ENCODE results near the gene EDIL3. TPM values are rescaled to one million over a fixed set of nuclear protein-coding genes. Genes with fewer than 3 reads are reported as not detected.

EDIL3 gene
- total RNA-seq, 4 donors from 2014 or later, result 0.20 to 1.5 (median 0.75) TPM

DNA sequence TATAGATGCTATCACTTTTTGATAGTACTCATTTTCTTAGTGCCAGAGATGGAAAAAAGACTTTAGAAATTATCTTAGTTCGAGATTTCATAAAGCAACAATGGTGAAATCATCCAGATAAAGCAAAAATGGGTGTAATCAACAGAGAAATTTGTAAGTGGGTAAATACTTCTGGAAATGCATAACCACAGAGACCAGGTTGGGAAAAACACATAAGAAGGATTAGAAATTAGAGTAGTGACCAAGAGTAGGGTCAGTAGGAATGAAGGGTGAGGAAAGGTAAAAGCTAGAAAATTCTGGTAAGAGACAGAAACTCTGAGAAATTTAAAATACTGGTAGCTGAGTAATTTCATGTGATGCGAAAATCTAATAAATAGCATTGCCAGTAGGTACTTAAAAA is 11.2 kb downstream of the EDIL3 start:
- in situ Hi-C loops (cut with MboI; ENCODE audit: low sequenced_read_pairs in 4 of 4), result no loop called here
- no peaks in the 10 kb centered on the region for H3K27me3 ChIP-seq
- ATAC-seq (no peak), DNase-seq (no peak)
- no peak overlapping the region for H3K4me3 ChIP-seq
- intact Hi-C loops (cut with DNase I; ENCODE audit: low total_unique reads), result no loop called here
- no peak for TF ChIP-seq POLR2A (IDR thresholded peaks at IDR 0.05)
- TF ChIP-seq, protein P1, sequence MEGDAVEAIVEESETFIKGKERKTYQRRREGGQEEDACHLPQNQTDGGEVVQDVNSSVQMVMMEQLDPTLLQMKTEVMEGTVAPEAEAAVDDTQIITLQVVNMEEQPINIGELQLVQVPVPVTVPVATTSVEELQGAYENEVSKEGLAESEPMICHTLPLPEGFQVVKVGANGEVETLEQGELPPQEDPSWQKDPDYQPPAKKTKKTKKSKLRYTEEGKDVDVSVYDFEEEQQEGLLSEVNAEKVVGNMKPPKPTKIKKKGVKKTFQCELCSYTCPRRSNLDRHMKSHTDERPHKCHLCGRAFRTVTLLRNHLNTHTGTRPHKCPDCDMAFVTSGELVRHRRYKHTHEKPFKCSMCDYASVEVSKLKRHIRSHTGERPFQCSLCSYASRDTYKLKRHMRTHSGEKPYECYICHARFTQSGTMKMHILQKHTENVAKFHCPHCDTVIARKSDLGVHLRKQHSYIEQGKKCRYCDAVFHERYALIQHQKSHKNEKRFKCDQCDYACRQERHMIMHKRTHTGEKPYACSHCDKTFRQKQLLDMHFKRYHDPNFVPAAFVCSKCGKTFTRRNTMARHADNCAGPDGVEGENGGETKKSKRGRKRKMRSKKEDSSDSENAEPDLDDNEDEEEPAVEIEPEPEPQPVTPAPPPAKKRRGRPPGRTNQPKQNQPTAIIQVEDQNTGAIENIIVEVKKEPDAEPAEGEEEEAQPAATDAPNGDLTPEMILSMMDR (IDR thresholded peaks at IDR 0.05 in 4 of 5, conservative IDR thresholded peaks at IDR 0.05 in 1 of 5), result no peak
- H3K27ac ChIP-seq, result no peak overlapping the region
- no peaks in the 10 kb centered on the region for H3K4me1 ChIP-seq
- H3K36me3 ChIP-seq, result no peaks in the 10 kb centered on the region
- no peaks in the 10 kb centered on the region for H3K9me3 ChIP-seq

DNA sequence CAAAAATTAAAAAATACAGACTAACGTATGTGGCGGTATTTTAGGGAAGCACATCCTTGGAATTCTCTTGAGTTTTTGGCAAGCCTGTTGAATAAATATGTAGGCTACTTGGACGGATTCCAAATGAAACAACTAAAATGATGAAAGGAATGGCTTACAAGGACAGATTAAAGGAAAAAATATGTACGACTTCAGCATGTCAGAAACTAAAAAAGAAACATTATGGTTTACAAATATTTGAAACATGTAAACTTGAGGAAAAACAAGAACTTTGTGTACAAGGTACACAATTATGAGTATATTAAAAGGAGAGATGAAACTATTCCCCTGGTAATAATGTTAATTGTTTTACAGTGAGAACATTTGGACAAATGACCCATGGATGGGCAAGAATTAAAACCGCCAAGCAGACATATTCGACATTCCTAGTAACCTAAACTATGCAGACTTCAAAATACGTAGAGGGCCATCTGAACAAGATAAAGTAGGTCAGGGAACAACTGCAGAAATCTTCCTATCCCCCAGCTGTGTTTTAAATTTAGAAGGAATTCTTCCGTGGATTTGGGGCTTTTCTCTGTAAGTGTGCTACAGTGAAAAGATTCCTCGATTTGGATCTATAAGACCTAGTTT is 12.5 kb downstream of the EDIL3 start:
- DNase-seq (no peak), ATAC-seq (no peak)
- no peaks in the 10 kb centered on the region for H3K4me1 ChIP-seq
- no peaks in the 10 kb centered on the region for H3K27me3 ChIP-seq
- TF ChIP-seq POLR2A (IDR thresholded peaks at IDR 0.05), result no peak
- TF ChIP-seq, protein P1 (IDR thresholded peaks at IDR 0.05 in 4 of 5, conservative IDR thresholded peaks at IDR 0.05 in 1 of 5), result no peak
- in situ Hi-C loops (cut with MboI; ENCODE audit: low sequenced_read_pairs in 4 of 4), result no loop called here
- H3K36me3 ChIP-seq, result no peaks in the 10 kb centered on the region
- H3K9me3 ChIP-seq, result no peaks in the 10 kb centered on the region
- no peak overlapping the region for H3K4me3 ChIP-seq
- H3K27ac ChIP-seq, result no peak overlapping the region
- intact Hi-C loops (cut with DNase I; ENCODE audit: low total_unique reads), result no loop called here

DNA sequence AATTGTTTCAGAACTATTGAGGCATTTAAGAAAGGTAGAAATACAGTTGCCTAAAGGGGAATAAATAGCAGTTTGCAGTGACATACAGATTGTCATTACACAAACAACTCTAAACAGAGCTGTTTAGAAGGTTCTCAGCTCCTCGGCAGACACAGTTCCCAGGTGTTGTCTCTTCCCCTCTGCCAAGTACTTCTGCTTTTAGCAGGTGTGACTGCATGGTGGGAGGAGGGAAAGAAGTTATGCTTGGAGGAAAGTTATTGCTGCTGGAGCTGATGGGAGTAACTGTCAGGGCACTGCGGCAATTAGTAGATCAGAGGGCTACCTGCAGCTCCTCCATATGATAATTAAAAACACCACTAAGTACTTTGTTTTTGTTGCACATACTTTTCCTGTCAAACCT is 14.5 kb downstream of the EDIL3 start:
- TF ChIP-seq, protein P1 (IDR thresholded peaks at IDR 0.05 in 4 of 5, conservative IDR thresholded peaks at IDR 0.05 in 1 of 5), result no peak
- no peak for TF ChIP-seq POLR2A (IDR thresholded peaks at IDR 0.05)
- Histone ChIP-seq H3K4me1 (no peaks in the 10 kb centered on the region), H3K9me3 (no peaks in the 10 kb centered on the region), H3K27ac (no peak overlapping the region), H3K4me3 (no peak overlapping the region), H3K36me3 (no peaks in the 10 kb centered on the region), H3K27me3 (no peaks in the 10 kb centered on the region)
- in situ Hi-C loops (cut with MboI; ENCODE audit: low sequenced_read_pairs in 4 of 4) (no loop called here), intact Hi-C loops (cut with DNase I; ENCODE audit: low total_unique reads) (no loop called here)
- DNase-seq (no peak), ATAC-seq (no peak)

DNA sequence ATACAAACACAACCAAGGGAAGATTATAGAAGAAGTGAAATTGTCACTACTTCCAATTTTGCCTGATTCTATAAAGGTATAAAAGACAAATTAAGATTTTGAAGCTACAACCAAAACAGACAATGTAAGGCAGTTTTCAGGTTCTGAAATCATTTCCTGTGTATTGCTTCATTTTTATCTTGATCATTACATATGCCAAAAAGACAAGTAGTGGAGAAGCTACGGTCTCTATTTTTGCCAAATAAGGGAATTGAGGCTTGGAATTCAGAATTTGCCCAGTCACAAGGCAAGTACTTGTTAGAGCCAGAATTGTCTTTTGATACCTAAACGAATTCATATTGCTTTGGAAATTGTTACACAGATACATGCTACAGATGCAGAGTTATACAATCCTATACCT is 20.6 kb downstream of the EDIL3 start:
- no peaks in the 10 kb centered on the region for H3K27me3 ChIP-seq
- no peaks in the 10 kb centered on the region for H3K9me3 ChIP-seq
- no peaks in the 10 kb centered on the region for H3K36me3 ChIP-seq
- in situ Hi-C loops (cut with MboI; ENCODE audit: low sequenced_read_pairs in 4 of 4), result no loop called here
- intact Hi-C loops (cut with DNase I; ENCODE audit: low total_unique reads), result no loop called here
- TF ChIP-seq POLR2A (IDR thresholded peaks at IDR 0.05), result no peak
- TF ChIP-seq, protein P1 (IDR thresholded peaks at IDR 0.05 in 4 of 5, conservative IDR thresholded peaks at IDR 0.05 in 1 of 5), result no peak
- no peaks in the 10 kb centered on the region for H3K4me1 ChIP-seq
- DNase-seq, result no peak
- no peak overlapping the region for H3K4me3 ChIP-seq
- ATAC-seq, result no peak
- H3K27ac ChIP-seq, result no peak overlapping the region
